K562 (cell line): Measurements from ENCODE around the gene WDR86. TPM values are rescaled to one million over a fixed set of nuclear protein-coding genes. Genes with fewer than 3 reads are reported as not detected.

ENCODE experiments used
- ATF1 ChIP-seq, 2 experiments: fragments of 450-650 bp in 1 of 2; IDR thresholded peaks; 2 replicates each; pipeline ENCODE4 v1.6.1; 2016; ENCODE audit warnings: missing compliant biosample characterization in 1 of 2, missing genetic modification characterization in 1 of 2
- BCL6 ChIP-seq: fragments of 250-450 bp; sonication (Bioruptor Pico); IDR thresholded peaks from 2 replicates; pipeline ENCODE4 v1.4.0; 2020
- CREB1 ChIP-seq, 2 experiments: sonication (generic) in 1 of 2; formaldehyde crosslinking in 1 of 2; IDR thresholded peaks; 2 replicates each; pipeline versions ENCODE4 v1.6.1 to v1.8.0; 2012 to 2022; ENCODE audit warnings: inconsistent platforms in 1 of 2, mild to moderate bottlenecking in 1 of 2, missing genetic modification reagents in 1 of 2, moderate library complexity in 1 of 2
- E2F5 ChIP-seq: sonication (generic); formaldehyde crosslinking; IDR thresholded peaks from 2 replicates; pipeline ENCODE4 v1.8.0; 2022; ENCODE audit warnings: mild to moderate bottlenecking, missing genetic modification reagents
- ELF1 ChIP-seq: fragments of 200-800 bp; sonication (Bioruptor generic); IDR thresholded peaks from 2 replicates; pipeline ENCODE4 v1.6.1; 2016; ENCODE audit warnings: missing genetic modification characterization, missing compliant biosample characterization
- FOXJ2 ChIP-seq: fragments of 200-800 bp; sonication (Bioruptor generic); IDR thresholded peaks from 2 replicates; pipeline ENCODE4 v1.6.1; 2016; ENCODE audit warnings: missing genetic modification characterization, missing compliant biosample characterization
- HOXB6 ChIP-seq: fragments of 250-450 bp; sonication (Bioruptor Pico); IDR thresholded peaks from 2 replicates; pipeline ENCODE4 v1.5.1; 2022; ENCODE audit warnings: mild to moderate bottlenecking, borderline replicate concordance
- PHF20 ChIP-seq: fragments of 450-650 bp; IDR thresholded peaks from 2 replicates; pipeline ENCODE4 v1.6.1; 2018; ENCODE audit not compliant: partially characterized antibody
- RBM14 ChIP-seq: fragments of 200-400 bp; formaldehyde crosslinking; IDR thresholded peaks from 2 replicates; pipeline ENCODE4 v1.6.1; 2018; ENCODE audit warnings: low read depth, mild to moderate bottlenecking, low read length, moderate library complexity, borderline replicate concordance; ENCODE audit not compliant: insufficient read depth
- SIN3B ChIP-seq: fragments of 450-650 bp; IDR thresholded peaks from 2 replicates; pipeline ENCODE4 v1.6.1; 2017; ENCODE audit warnings: low read depth, mild to moderate bottlenecking, moderate library complexity
- SMAD4 ChIP-seq: fragments of 250-450 bp; sonication (Bioruptor Pico); conservative IDR thresholded peaks from 2 replicates; pipeline ENCODE4 v1.8.0; 2021; ENCODE audit warnings: inconsistent platforms, mild to moderate bottlenecking, moderate library complexity
- SMARCE1 ChIP-seq: fragments of 450-650 bp; IDR thresholded peaks from 2 replicates; pipeline ENCODE4 v1.7.1; 2016; ENCODE audit warnings: mild to moderate bottlenecking
- ZBTB7A ChIP-seq: IDR thresholded peaks from 2 replicates; pipeline ENCODE4 v1.6.1; 2011; ENCODE audit warnings: low read depth, mild to moderate bottlenecking, low read length, moderate library complexity, borderline replicate concordance; ENCODE audit not compliant: control insufficient read depth
- ZFX ChIP-seq: sonication (generic); formaldehyde crosslinking; IDR thresholded peaks from 2 replicates; pipeline ENCODE4 v1.8.0; 2022; ENCODE audit warnings: mild to moderate bottlenecking, missing genetic modification reagents, moderate library complexity
- ZNF253 ChIP-seq: fragments of 250-450 bp; sonication (Bioruptor Pico); conservative IDR thresholded peaks from 2 replicates; pipeline ENCODE4 v1.6.1; 2021; ENCODE audit warnings: mild to moderate bottlenecking
- polyA plus RNA-seq, 8 experiments: library from polyadenylated mRNA; depleted of rRNA in 4 of 8; stranded (reverse) in 5 of 8; unstranded in 3 of 8; fragments of >200 nt; fragmentation: Nextera tagmentation in 2 of 8; fragmentation: Illumina TruSeq in 1 of 8; extraction: Ambion mirVana in 2 of 8; extraction: Trizol in 1 of 8; gene quantifications; 2 replicates each; pipeline versions ENCODE4 v1.2.1 to v1.2.3, GENCODE V29; 2011 to 2014; ENCODE audit warnings: inconsistent platforms in 1 of 8, missing spikeins in 1 of 8
- total RNA-seq, 7 experiments: library from RNA; depleted of rRNA in 6 of 7; stranded (reverse); fragments of >200 nt in 6 of 7; fragmentation: Illumina TruSeq in 2 of 7; extraction: Trizol in 2 of 7; gene quantifications; 2 replicates each; pipeline versions ENCODE4 v1.2.1 to v1.2.3, GENCODE V29; 2011 to 2021; ENCODE audit warnings: low replicate concordance in 1 of 7
- TF ChIP-seq, protein P1 (sequence below): sonication (generic); formaldehyde crosslinking; IDR thresholded peaks from 2 replicates; pipeline ENCODE4 v1.8.1; 2023; ENCODE audit warnings: mild to moderate bottlenecking, missing genetic modification reagents
- TF ChIP-seq, protein P2 (sequence below): fragments of 250-450 bp; sonication (Bioruptor Pico); IDR thresholded peaks from 2 replicates; pipeline ENCODE4 v1.9.0; 2021; ENCODE audit warnings: mild to moderate bottlenecking, inconsistent platforms
- TF ChIP-seq, protein P3 (sequence below): sonication (generic); formaldehyde crosslinking; IDR thresholded peaks from 2 replicates; pipeline ENCODE4 v1.8.0; 2023; ENCODE audit warnings: mild to moderate bottlenecking, missing genetic modification reagents

The WDR86 gene
- total and polyA plus RNA-seq, 9 of the 15 experiments (the other 6 are each of a cell fraction or from before 2014, with no cell fraction given), result 0.24 TPM; not detected in 8

- TF ChIP-seq E2F5, result peak; percentile 84
- TF ChIP-seq, protein P1, sequence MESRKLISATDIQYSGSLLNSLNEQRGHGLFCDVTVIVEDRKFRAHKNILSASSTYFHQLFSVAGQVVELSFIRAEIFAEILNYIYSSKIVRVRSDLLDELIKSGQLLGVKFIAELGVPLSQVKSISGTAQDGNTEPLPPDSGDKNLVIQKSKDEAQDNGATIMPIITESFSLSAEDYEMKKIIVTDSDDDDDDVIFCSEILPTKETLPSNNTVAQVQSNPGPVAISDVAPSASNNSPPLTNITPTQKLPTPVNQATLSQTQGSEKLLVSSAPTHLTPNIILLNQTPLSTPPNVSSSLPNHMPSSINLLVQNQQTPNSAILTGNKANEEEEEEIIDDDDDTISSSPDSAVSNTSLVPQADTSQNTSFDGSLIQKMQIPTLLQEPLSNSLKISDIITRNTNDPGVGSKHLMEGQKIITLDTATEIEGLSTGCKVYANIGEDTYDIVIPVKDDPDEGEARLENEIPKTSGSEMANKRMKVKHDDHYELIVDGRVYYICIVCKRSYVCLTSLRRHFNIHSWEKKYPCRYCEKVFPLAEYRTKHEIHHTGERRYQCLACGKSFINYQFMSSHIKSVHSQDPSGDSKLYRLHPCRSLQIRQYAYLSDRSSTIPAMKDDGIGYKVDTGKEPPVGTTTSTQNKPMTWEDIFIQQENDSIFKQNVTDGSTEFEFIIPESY (CRISPR knock-in tag), result peak; percentile 39
- peak; percentile 96 for TF ChIP-seq FOXJ2
- TF ChIP-seq, protein P2, sequence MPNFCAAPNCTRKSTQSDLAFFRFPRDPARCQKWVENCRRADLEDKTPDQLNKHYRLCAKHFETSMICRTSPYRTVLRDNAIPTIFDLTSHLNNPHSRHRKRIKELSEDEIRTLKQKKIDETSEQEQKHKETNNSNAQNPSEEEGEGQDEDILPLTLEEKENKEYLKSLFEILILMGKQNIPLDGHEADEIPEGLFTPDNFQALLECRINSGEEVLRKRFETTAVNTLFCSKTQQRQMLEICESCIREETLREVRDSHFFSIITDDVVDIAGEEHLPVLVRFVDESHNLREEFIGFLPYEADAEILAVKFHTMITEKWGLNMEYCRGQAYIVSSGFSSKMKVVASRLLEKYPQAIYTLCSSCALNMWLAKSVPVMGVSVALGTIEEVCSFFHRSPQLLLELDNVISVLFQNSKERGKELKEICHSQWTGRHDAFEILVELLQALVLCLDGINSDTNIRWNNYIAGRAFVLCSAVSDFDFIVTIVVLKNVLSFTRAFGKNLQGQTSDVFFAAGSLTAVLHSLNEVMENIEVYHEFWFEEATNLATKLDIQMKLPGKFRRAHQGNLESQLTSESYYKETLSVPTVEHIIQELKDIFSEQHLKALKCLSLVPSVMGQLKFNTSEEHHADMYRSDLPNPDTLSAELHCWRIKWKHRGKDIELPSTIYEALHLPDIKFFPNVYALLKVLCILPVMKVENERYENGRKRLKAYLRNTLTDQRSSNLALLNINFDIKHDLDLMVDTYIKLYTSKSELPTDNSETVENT (CRISPR knock-in tag), result peak; percentile 32; the same call in 1 of the 2 replicates
- TF ChIP-seq PHF20, result peak; percentile 88
- peak; percentile 85 for TF ChIP-seq CREB1 (IDR thresholded peaks at IDR 0.05)
- TF ChIP-seq CREB1 (CRISPR knock-in tag; IDR thresholded peaks at IDR 0.05), result peak; percentile 80
- 0 out of 2 replicates have a peak, but pooled peaks have one; percentile 42 for TF ChIP-seq HOXB6 (CRISPR knock-in tag)
- TF ChIP-seq, protein P3, sequence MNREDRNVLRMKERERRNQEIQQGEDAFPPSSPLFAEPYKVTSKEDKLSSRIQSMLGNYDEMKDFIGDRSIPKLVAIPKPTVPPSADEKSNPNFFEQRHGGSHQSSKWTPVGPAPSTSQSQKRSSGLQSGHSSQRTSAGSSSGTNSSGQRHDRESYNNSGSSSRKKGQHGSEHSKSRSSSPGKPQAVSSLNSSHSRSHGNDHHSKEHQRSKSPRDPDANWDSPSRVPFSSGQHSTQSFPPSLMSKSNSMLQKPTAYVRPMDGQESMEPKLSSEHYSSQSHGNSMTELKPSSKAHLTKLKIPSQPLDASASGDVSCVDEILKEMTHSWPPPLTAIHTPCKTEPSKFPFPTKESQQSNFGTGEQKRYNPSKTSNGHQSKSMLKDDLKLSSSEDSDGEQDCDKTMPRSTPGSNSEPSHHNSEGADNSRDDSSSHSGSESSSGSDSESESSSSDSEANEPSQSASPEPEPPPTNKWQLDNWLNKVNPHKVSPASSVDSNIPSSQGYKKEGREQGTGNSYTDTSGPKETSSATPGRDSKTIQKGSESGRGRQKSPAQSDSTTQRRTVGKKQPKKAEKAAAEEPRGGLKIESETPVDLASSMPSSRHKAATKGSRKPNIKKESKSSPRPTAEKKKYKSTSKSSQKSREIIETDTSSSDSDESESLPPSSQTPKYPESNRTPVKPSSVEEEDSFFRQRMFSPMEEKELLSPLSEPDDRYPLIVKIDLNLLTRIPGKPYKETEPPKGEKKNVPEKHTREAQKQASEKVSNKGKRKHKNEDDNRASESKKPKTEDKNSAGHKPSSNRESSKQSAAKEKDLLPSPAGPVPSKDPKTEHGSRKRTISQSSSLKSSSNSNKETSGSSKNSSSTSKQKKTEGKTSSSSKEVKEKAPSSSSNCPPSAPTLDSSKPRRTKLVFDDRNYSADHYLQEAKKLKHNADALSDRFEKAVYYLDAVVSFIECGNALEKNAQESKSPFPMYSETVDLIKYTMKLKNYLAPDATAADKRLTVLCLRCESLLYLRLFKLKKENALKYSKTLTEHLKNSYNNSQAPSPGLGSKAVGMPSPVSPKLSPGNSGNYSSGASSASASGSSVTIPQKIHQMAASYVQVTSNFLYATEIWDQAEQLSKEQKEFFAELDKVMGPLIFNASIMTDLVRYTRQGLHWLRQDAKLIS (CRISPR knock-in tag), result no peak
- no peak for TF ChIP-seq SMARCE1
- TF ChIP-seq ZBTB7A, result peak; percentile 44; the same call in 1 of the 2 replicates
- TF ChIP-seq ZNF253 (CRISPR knock-in tag), result no peak
- TF ChIP-seq BCL6 (CRISPR knock-in tag), result no peak
- TF ChIP-seq ATF1 (CRISPR knock-in tag; IDR thresholded peaks at IDR 0.05), result no peak
- TF ChIP-seq ATF1 (tag; IDR thresholded peaks at IDR 0.05), result peak; percentile 87
- peak; percentile 70 for TF ChIP-seq ELF1 (tag)
- TF ChIP-seq SIN3B, result peak; percentile 90
- peak; percentile 87 for TF ChIP-seq SMAD4 (CRISPR knock-in tag)
- TF ChIP-seq RBM14, result 0 out of 2 replicates have a peak, but pooled peaks have one; percentile 41
- peak; percentile 92 for TF ChIP-seq ZFX (CRISPR knock-in tag)
These were observed 68.3 kb downstream of the WDR86 start, which contains the start of gene NUB1 (continued) for GRCh38 chr7:151341357-151342101.
